H9 (cell line): ENCODE data around the gene B9D2. TPM values are rescaled to one million over a fixed set of nuclear protein-coding genes. Genes with fewer than 3 reads are reported as not detected.

Experiments used
- DNase-seq: peaks from one replicate; pipeline ENCODE4 v3.0.0-alpha.2; 2017
- H2AFZ ChIP-seq: one replicate; pipeline ENCODE4 v1.6.1; 2013; ENCODE audit warnings: mild to moderate bottlenecking, low read length, control low read depth, moderate library complexity
- H2AK5ac ChIP-seq: 2 replicates; pipeline ENCODE4 v1.6.1; 2013; ENCODE audit warnings: low read length, control low read depth, mixed read lengths; ENCODE audit not compliant: insufficient read length
- H2BK120ac ChIP-seq: one replicate; pipeline ENCODE4 v1.6.1; 2013; ENCODE audit warnings: low read depth, mild to moderate bottlenecking, low read length, control low read depth, inconsistent platforms; ENCODE audit not compliant: poor library complexity, severe bottlenecking
- H2BK12ac ChIP-seq: 2 replicates; pipeline ENCODE4 v1.6.1; 2013; ENCODE audit warnings: low read length, control low read depth, mixed read lengths, low read depth; ENCODE audit not compliant: insufficient read length
- H2BK15ac ChIP-seq: 2 replicates; pipeline ENCODE4 v1.6.1; 2013; ENCODE audit warnings: low read depth, low read length, control low read depth
- H2BK20ac ChIP-seq: one replicate; pipeline ENCODE4 v1.6.1; 2013; ENCODE audit warnings: low read depth, mild to moderate bottlenecking, low read length, control low read depth, inconsistent platforms; ENCODE audit not compliant: poor library complexity, severe bottlenecking
- H2BK5ac ChIP-seq: 2 replicates; pipeline ENCODE4 v1.6.1; 2013; ENCODE audit warnings: low read length, control low read depth, mixed read lengths; ENCODE audit not compliant: insufficient read length
- H3K14ac ChIP-seq: 2 replicates; pipeline ENCODE4 v1.6.1; 2013; ENCODE audit warnings: low read length, control low read depth; ENCODE audit not compliant: insufficient read depth
- H3K18ac ChIP-seq: 2 replicates; pipeline ENCODE4 v1.6.1; 2013; ENCODE audit warnings: low read depth, mild to moderate bottlenecking, mixed read lengths, low read length, control low read depth; ENCODE audit not compliant: insufficient read length
- H3K23ac ChIP-seq: 2 replicates; pipeline ENCODE4 v1.6.1; 2013; ENCODE audit warnings: low read length, control low read depth, mixed read lengths, low read depth; ENCODE audit not compliant: insufficient read length
- H3K23me2 ChIP-seq: 2 replicates; pipeline ENCODE4 v1.6.1; 2013; ENCODE audit warnings: low read depth, mild to moderate bottlenecking, mixed read lengths, low read length, control low read depth; ENCODE audit not compliant: insufficient read length, poor library complexity, severe bottlenecking
- H3K27ac ChIP-seq: 2 replicates; pipeline ENCODE4 v1.5.1; 2013; ENCODE audit warnings: low read length, control low read depth, mixed read lengths, low read depth; ENCODE audit not compliant: insufficient read length
- H3K27me3 ChIP-seq: 2 replicates; pipeline ENCODE4 v1.6.1; 2013; ENCODE audit warnings: low read length, control low read depth, inconsistent platforms; ENCODE audit not compliant: insufficient read depth
- H3K4ac ChIP-seq: 2 replicates; pipeline ENCODE4 v1.6.1; 2013; ENCODE audit warnings: low read depth, mild to moderate bottlenecking, control low read depth, inconsistent platforms, low read length, moderate library complexity
- H3K4me1 ChIP-seq: 2 replicates; pipeline ENCODE4 v1.6.1; 2013; ENCODE audit warnings: low read length, control low read depth, inconsistent platforms; ENCODE audit not compliant: insufficient read depth
- H3K4me2 ChIP-seq: 2 replicates; pipeline ENCODE4 v1.6.1; 2013; ENCODE audit warnings: low read length, control low read depth, mixed read lengths; ENCODE audit not compliant: insufficient read length, insufficient read depth
- H3K56ac ChIP-seq: 2 replicates; pipeline ENCODE4 v1.6.1; 2013; ENCODE audit warnings: low read depth, mild to moderate bottlenecking, mixed read lengths, low read length, control low read depth; ENCODE audit not compliant: insufficient read length
- H3K79me1 ChIP-seq: 2 replicates; pipeline ENCODE4 v1.6.1; 2013; ENCODE audit warnings: low read depth, mild to moderate bottlenecking, moderate library complexity, low read length, control low read depth, inconsistent platforms; ENCODE audit not compliant: insufficient read depth, poor library complexity, severe bottlenecking
- H3K79me2 ChIP-seq: 2 replicates; pipeline ENCODE4 v1.6.1; 2013; ENCODE audit warnings: low read length, control low read depth, inconsistent platforms; ENCODE audit not compliant: insufficient read depth
- H3K9ac ChIP-seq: 2 replicates; pipeline ENCODE4 v1.6.1; 2013; ENCODE audit warnings: low read length, control low read depth, mixed read lengths; ENCODE audit not compliant: insufficient read length; ENCODE audit errors: extremely low read depth
- H3K9me3 ChIP-seq: one replicate; pipeline ENCODE4 v1.6.1; 2013; ENCODE audit warnings: low read depth, low read length, inconsistent platforms; ENCODE audit not compliant: control insufficient read depth
- H3T11ph ChIP-seq: one replicate; pipeline ENCODE4 v1.6.1; 2013; ENCODE audit warnings: mild to moderate bottlenecking, low read length, control low read depth, inconsistent platforms
- H4K20me1 ChIP-seq: one replicate; pipeline ENCODE4 v1.6.1; 2013; ENCODE audit not compliant: control insufficient read depth, insufficient read length, insufficient read depth
- H4K5ac ChIP-seq: 2 replicates; pipeline ENCODE4 v1.6.1; 2013; ENCODE audit warnings: low read depth, mild to moderate bottlenecking, mixed read lengths, low read length, control low read depth; ENCODE audit not compliant: insufficient read length
- H4K8ac ChIP-seq: replicated peaks from 2 replicates; pipeline ENCODE4 v1.6.1; 2013; ENCODE audit warnings: low read length, control low read depth, mixed read lengths, low read depth; ENCODE audit not compliant: insufficient read length
- H4K91ac ChIP-seq: 2 replicates; pipeline ENCODE4 v1.6.1; 2013; ENCODE audit warnings: low read depth, mild to moderate bottlenecking, moderate library complexity, mixed read lengths, low read length, control low read depth; ENCODE audit not compliant: insufficient read length
- H3K27ac Mint-ChIP-seq, 3 experiments: 2 replicates in 2 of 3; 3 replicates in 1 of 3; pipeline ENCODE4 v1.8.0; 2020 to 2021; ENCODE audit warnings: mixed read lengths in 3 of 3, mild to moderate bottlenecking in 1 of 3, moderate library complexity in 1 of 3
- H3K27me3 Mint-ChIP-seq: 2 replicates; pipeline ENCODE4 v1.8.0; 2021; ENCODE audit warnings: low read depth, mild to moderate bottlenecking, moderate library complexity, mixed read lengths
- H3K36me3 Mint-ChIP-seq, 3 experiments: 2 replicates in 2 of 3; 3 replicates in 1 of 3; pipeline ENCODE4 v1.8.0; 2020 to 2021; ENCODE audit warnings: low read depth in 3 of 3, mixed read lengths in 3 of 3; ENCODE audit not compliant: insufficient read depth in 1 of 3
- H3K4me1 Mint-ChIP-seq, 2 experiments: 2 replicates each; pipeline ENCODE4 v1.8.0; 2020; ENCODE audit warnings: mixed read lengths in 2 of 2
- H3K4me3 Mint-ChIP-seq, 2 experiments: 2 replicates in 1 of 2; 3 replicates in 1 of 2; pipeline ENCODE4 v1.8.0; 2020 to 2021; ENCODE audit warnings: mild to moderate bottlenecking in 2 of 2, mixed read lengths in 2 of 2, moderate library complexity in 1 of 2
- H3K9me3 Mint-ChIP-seq, 2 experiments: 2 replicates in 1 of 2; 3 replicates in 1 of 2; pipeline ENCODE4 v1.8.0; 2020; ENCODE audit warnings: mild to moderate bottlenecking in 2 of 2, mixed read lengths in 2 of 2, moderate library complexity in 1 of 2
- CTCF ChIP-seq: fragments of 200-600 bp; sonication (generic); conservative IDR thresholded peaks from 3 replicates; pipeline ENCODE4 v1.8.0; 2021; ENCODE audit warnings: antibody characterized with exemption, mild to moderate bottlenecking
- WGBS: extraction: QIAGEN DNeasy Blood & Tissue Kit; methylation state at CpG from one replicate; pipeline ENCODE4 v1.1.7; 2013; ENCODE audit warnings: missing lambda C conversion rate, low lambda C conversion rate, mixed read lengths; ENCODE audit not compliant: insufficient read length; ENCODE audit errors: extremely low coverage; 5-methylcytosine and 5-hydroxymethylcytosine counted together
- total RNA-seq: library from RNA; stranded (reverse); gene quantifications from 2 replicates; pipeline ENCODE4 v1.2.1, GENCODE V29; 2021

B9D2 gene
- total RNA-seq, 1 experiment from 2014 or later: 4.8 TPM

- H3K27me3 ChIP-seq: no peaks in the 10 kb centered on the region
- no peaks in the 10 kb centered on the region for H3K79me1 ChIP-seq
- H3K9me3 Mint-ChIP-seq: no peaks in the 10 kb centered on the region
- no peak overlapping the region for H2BK15ac ChIP-seq
- no peaks in the 10 kb centered on the region for H3K27me3 Mint-ChIP-seq
- no peak overlapping the region for H3K4me3 Mint-ChIP-seq
- no peak overlapping the region for H2AK5ac ChIP-seq
- H3K4me1 ChIP-seq: no peaks in the 10 kb centered on the region
- H4K8ac ChIP-seq: no peak overlapping the region
- no peak overlapping the region for H3K9ac ChIP-seq
- H2BK20ac ChIP-seq: no peak overlapping the region
- H2BK5ac ChIP-seq: no peak overlapping the region
- no peak overlapping the region for H3K4ac ChIP-seq
- no peak overlapping the region for H3K18ac ChIP-seq
- H2BK120ac ChIP-seq: no peak overlapping the region
- H3K14ac ChIP-seq: no peak overlapping the region
- H4K5ac ChIP-seq: no peak overlapping the region
- no peak overlapping the region for H3K4me2 ChIP-seq
- no peak overlapping the region for H3K23ac ChIP-seq
- no peaks in the 10 kb centered on the region for H3K9me3 ChIP-seq
- H3K27ac ChIP-seq: no peak overlapping the region
- H3K79me2 ChIP-seq: no peaks in the 10 kb centered on the region
- no peak overlapping the region for H2BK12ac ChIP-seq
- H2AFZ ChIP-seq: no peak overlapping the region
- no peak overlapping the region for H4K91ac ChIP-seq
- no peak overlapping the region for H3K27ac Mint-ChIP-seq
- peaks cover 2 to 3% of the 10 kb centered on the region in 2 experiments; a peak in 1 of 4 replicates for H3K4me1 Mint-ChIP-seq
- no CpG with 5 or more reads among the region's 2 CpGs for WGBS
- no peak for TF ChIP-seq CTCF
- no peaks in the 10 kb centered on the region; a peak in 1 of 7 replicates for H3K36me3 Mint-ChIP-seq
- no peaks in the 10 kb centered on the region for H4K20me1 ChIP-seq
- H3T11ph ChIP-seq: no peak overlapping the region
- DNase-seq: no peak
- no peak overlapping the region for H3K56ac ChIP-seq
- H3K23me2 ChIP-seq: no peaks in the 10 kb centered on the region
Measured at GRCh38 chr19:41369769-41370168, 5.8 kb upstream of the B9D2 start.
